Gastroesophageal sphincter (tissue), 3 donors: ENCODE measurements around the gene RXRG.

Experiments
- POLR2A ChIP-seq, 2 donors: fragments of 450-650 bp; IDR thresholded peaks; one replicate each; pipeline ENCODE4 v1.6.1; 2017; ENCODE audit warnings: antibody characterized with exemption in 2 of 2, mild to moderate bottlenecking in 2 of 2, moderate library complexity in 1 of 2
- TF ChIP-seq, protein P1 (sequence below), 4 experiments: fragments of 200-600 bp in 2 of 4; fragments of 450-650 bp in 2 of 4; sonication (generic) in 1 of 4; IDR thresholded peaks; one replicate each; pipeline ENCODE4 v1.5.1; 2017 to 2019; ENCODE audit warnings: antibody characterized with exemption in 4 of 4, mild to moderate bottlenecking in 2 of 4, moderate library complexity in 2 of 4

DNA sequence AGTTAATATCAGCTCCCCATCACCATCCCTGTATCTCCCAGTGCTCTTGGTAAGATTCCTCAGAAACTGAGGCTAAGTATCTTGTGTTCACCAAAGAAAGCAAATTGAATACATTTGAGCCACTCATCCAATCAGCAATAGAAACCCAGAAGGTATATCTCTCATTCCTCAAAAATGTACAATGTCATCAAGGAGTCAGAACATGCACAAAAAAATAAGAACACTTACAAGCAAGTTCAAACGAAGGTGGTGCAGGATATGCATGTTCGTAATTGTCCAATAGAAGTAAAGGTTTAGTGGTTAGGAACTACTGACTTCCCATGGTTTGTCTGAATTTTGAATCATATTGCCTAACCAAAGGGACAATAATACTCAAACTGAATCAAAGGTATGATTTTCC is 24.3 kb downstream of the RXRG start:
- TF ChIP-seq, protein P1, sequence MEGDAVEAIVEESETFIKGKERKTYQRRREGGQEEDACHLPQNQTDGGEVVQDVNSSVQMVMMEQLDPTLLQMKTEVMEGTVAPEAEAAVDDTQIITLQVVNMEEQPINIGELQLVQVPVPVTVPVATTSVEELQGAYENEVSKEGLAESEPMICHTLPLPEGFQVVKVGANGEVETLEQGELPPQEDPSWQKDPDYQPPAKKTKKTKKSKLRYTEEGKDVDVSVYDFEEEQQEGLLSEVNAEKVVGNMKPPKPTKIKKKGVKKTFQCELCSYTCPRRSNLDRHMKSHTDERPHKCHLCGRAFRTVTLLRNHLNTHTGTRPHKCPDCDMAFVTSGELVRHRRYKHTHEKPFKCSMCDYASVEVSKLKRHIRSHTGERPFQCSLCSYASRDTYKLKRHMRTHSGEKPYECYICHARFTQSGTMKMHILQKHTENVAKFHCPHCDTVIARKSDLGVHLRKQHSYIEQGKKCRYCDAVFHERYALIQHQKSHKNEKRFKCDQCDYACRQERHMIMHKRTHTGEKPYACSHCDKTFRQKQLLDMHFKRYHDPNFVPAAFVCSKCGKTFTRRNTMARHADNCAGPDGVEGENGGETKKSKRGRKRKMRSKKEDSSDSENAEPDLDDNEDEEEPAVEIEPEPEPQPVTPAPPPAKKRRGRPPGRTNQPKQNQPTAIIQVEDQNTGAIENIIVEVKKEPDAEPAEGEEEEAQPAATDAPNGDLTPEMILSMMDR (IDR thresholded peaks at IDR 0.05): no peak
- no peak for TF ChIP-seq POLR2A (IDR thresholded peaks at IDR 0.05)
